Tracheal epithelial cell (primary cell): Measurements from ENCODE around the gene MTX3. TPM values are rescaled to one million over a fixed set of nuclear protein-coding genes. Genes with fewer than 3 reads are reported as not detected.

Experiments used
- total RNA-seq: library from RNA; depleted of rRNA; stranded (reverse); fragments of >200 nt; gene quantifications from 2 replicates; pipeline ENCODE4 v1.2.1, GENCODE V29; 2014

MTX3 gene
- 12.3 and 23.0 TPM in 2 replicates for total RNA-seq

DNA sequence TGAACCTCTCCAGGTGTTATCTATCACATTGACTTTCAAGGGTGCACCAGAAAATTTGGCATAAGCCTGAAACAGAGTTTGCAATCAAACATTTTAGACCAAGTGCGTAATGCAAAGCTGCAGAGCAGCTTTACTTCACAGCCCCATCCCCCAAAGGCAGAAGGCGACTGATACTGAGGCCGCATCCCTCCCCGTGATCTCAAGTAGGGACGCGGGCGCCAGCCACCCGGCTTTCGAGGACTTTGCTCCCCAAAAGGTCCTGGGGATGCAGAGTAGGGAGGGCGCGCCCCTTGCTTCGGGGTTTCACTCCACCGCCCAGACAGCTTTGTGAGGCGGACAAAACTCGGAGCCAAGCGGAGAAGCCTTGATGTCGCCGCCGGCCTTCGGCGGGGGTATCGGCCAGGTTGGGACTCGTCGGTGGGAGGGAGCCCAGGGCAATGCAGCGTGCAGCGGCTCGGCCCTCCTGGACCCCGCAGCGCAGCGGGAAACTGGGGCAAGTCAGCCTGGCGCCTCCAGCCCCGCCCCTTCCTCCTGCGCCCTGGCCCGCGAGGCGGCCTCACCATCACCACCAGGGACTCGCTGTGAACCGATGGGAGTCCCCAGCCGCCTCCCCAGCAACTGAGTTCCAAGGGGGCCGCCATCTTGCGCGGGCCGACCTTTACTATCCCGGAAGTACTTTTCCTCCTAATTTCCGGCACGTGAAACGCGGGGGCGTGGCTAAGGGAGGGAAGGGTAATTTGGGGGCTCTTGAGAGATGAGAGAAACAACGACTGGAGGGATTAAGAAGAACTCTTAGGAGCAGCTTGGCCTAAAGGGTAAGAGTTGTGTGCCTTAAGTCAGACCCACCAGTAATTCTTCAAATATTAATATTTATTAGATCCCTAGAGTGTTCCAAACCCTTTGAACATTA, at the start of gene MTX3:
Gene MTX3 (minus strand): TSS at position 665 of the 910 bp plus-strand sequence. CDS start 24 bp downstream, at position 641.

GRCh38 chr5:80034962-80035821, 44.1 kb upstream of the MTX3 start, which contains the start of gene THBS4:
TSS of gene THBS4 (plus strand) at chr5:80035348. CDS start at chr5:80035538, 190 bp downstream.

Other genes starting within 250 kb of the MTX3 start
- 0.24 and 1.3 TPM in 2 replicates for gene THBS4, start 44.1 kb upstream of the MTX3 start, total RNA-seq